Gastroesophageal sphincter (tissue), 3 donors: ENCODE data around the gene ZNF451.

Experiments used
- CTCF ChIP-seq, 4 experiments: fragments of 200-600 bp in 2 of 4; fragments of 450-650 bp in 2 of 4; sonication (generic) in 1 of 4; IDR thresholded peaks; one replicate each; pipeline ENCODE4 v1.5.1; 2017 to 2019; ENCODE audit warnings: antibody characterized with exemption in 4 of 4, mild to moderate bottlenecking in 2 of 4, moderate library complexity in 2 of 4
- EP300 ChIP-seq: sonication (generic); formaldehyde crosslinking; IDR thresholded peaks from one replicate; pipeline ENCODE4 v1.6.1; 2017; ENCODE audit warnings: antibody characterized with exemption, mild to moderate bottlenecking

- no peak for TF ChIP-seq CTCF (IDR thresholded peaks at IDR 0.05)
- TF ChIP-seq EP300 = no peak
Measured at GRCh38 chr6:57134954-57135353, 45.0 kb downstream of the ZNF451 start.
